ENCODE data around the gene TMBIM1.

The TMBIM1 gene

DNA sequence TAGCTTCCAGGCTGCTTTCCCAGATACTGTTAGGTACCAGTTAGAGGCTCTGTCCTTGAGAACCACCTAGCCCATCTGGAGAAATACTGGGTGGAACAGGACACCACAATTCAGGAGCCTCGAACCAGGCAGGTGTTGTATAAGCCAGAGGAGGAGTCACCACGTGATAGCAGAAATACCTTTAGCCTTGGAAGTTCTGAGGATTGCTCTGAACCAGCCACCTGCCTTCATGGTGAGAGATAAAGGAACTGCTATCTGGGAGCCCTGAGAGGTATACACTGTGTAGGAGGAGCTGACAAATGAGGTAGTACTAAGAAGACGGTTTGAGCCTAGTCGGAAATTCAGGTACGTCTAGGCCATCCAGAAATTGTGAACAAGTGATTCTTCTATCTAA lies 39.1 kb downstream of the TMBIM1 start:
- DNase-seq = no peak

DNA sequence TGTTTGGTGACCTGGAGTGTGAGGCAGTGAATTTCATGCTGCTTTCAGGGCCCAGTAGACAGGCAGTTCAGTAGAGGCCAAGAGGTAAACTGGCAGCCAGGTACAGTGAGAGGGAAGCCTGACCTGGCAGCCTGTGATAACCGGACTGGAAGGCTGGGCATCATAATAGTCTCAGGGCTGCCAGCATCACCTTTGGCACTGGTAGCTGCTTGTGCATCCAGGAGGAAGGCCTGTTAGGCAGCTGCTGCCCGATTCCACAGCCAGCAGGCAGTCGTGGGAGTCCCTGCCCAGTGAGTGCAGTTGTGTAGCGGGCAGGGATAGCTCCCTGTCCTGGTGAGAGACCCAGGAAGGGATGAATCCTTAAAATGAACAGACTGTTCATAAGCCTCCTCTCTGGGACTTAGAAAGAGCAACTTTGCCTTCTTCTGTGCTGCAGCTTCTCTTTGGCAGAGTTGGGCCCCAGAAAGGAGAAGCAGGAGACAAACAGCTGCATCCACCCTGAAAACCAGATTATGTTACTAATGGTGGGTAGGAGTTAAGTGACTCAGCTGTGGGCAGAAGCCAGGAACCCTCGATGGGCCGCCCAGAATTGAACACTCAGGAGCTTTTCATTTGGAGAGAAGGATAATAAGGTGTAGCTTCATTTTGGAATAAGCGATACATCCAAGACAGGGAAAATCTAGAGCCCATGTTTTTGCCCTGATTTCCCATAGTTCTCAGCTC lies 39.6 kb downstream of the TMBIM1 start:
- no peak for DNase-seq

DNA sequence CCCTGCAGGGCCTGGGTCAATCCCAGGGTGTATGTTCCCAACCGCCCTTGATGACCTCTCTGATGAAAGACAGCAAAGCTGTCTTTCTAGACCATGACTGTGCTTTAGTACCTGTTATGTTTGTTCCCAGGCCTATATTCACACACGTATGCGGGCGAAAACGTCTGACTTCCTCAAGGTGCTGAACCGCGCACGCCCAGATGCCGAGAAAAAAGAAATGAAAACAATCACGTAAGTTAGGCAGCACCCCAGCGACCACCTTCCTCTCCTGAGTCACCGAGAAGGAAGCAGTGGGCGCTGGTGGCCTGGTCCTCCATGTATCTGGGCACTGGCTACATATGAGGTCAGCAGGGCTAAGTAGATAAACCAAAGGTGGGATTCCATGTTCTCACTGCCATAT lies 42.6 kb downstream of the TMBIM1 start:
- no peak for DNase-seq

DNA sequence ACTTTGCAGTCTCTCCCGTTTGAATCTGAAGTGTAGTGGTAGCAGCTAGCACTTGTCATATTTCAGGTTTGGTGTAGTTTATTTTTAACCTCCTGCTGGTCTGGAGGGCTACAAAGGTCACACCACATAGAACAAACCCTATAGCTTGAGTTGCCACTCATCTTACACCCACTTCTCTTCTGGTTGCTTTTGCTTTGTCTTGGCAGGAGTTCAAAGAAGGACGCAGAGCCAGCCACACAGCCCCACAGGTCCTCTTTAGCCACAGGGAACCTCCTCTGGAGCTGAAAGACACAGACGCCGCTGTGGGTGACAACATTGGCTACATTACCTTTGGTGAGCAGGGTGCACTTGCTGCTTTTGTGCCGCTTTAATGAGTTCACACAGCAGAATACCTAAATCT lies 47.1 kb downstream of the TMBIM1 start:
- no peak for DNase-seq

DNA sequence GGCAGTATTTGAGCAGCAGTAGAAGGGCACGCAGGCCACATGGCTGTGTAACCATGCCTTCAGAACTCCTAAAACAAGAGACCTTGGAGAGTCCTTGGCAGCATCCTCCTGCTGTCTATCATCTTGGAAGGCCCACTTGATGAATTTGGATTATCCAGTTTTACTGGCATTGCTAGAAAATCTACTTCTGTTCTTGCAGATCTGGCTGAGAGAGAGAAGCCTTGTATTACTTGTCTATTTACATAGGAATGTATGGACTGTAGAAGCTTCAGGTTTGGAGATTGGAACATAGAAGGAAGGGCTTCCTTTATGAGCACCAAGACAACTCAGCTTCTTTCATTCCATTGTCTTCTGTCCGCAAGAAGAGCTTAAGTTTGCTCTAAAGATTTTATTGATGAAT lies 47.6 kb downstream of the TMBIM1 start:
- DNase-seq = no peak

DNA sequence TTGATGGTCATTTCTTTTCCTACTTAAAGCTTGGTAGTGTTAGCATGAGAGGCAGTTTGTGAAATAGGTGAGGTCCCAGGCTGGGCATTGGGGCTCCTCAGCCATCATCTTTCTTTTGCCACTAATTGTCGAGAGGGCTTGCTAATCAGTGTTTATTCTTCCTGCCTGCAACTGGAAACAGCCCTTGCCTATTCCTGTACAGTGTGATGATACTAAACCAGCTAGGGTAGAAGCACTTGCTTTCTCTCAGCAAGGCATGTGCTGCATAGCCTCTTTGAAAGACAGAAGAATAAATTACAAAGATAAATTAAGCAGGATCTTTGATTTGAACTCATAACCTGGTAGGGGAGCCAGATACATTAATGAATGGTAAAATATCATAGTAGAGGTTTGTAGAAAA lies 48.1 kb downstream of the TMBIM1 start:
- no peak for DNase-seq

DNA sequence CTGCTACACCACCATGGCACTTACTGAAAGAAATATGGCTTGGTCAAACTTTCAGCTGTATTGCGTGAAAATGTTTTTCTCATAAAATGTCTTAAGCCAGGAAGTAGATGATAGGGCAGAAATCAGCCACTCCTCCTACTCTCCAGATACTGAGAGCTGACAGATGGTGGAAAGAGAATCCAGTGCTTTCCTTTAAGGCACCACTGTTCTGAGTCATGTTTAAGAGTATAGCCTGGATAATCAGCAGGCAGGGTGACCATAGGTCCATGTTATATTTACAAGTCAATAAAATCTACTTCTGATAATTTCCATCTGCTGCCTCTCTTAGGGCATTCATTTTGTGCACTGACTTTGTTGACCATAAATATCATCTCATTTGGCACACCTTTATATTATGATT lies 53.4 kb downstream of the TMBIM1 start:
- DNase-seq = no peak

DNA sequence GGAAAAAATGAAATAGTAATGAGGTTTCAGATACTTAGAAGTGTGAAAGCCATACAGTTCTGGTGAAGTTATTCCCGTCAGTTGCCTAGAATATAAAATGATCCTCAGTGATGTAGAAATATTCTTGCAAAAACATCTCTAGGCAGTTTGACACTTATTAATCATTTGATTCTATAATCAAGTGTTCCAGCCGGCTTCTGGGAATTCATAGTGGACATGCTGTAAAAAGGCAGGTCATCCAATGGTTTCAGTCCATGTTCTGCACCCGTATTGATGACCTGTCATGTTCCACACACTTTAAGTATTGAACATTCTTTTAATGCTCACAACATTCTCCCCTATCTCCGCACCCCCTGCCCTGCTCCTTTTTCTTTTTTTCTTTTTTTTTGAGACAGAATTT lies 55.5 kb downstream of the TMBIM1 start:
- DNase-seq = no peak

DNA sequence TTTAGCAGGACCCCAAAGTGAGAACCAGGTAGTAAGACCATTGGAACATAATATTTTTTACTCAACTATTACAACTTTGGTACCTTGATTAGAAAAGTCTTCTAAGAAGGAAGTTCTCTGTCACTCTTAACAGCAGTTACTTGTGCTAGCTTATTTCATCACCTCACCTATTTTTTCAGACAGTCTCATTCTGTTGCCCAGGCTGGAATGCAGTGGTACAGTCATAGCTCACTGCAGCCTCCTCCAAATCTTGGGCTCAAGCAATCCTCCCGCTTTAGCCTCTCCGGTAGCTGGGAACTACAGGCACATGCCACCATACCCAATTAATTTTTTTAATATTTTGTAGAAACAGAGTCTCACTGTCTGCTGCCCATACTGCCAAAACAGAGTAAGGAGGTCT lies 57.3 kb downstream of the TMBIM1 start:
- no peak for DNase-seq

DNA sequence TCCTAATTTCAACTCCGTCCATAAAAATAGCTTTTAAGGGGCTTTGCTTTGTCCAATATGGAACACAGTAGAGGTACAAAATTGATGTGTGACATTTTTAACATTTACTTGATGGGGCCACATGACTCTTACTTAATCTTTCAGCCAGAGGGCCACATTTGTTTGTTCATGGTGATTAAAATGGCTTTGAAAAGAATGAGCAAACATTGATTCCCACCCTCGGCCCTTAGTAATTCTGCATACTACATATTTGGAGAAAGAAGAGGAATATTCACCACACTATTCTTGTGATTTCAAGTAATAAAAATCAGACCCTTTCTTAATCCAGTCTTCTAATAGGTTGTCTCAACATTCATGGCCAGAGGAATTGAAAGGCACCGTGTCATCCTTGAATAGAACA lies 57.8 kb downstream of the TMBIM1 start:
- DNase-seq = no peak

DNA sequence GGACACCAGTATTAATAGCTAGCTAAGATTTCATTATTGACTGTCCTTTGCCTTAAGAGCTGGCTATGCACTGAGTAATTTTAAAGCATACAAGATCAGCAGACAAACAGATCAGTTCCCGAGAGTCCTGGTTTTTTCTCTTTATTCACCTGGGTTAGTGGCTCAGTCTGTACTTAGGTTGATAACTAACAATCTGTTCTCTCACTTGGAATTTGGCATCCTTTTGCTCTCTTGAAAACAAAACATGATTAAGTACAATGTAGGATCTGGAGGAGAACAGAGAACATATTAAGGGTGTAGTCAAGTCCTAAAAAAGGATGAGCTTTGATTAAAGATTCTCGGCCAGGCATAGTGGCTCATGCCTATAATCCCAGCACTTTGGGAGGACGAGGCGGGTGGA lies 58.8 kb downstream of the TMBIM1 start:
- DNase-seq = no peak

DNA sequence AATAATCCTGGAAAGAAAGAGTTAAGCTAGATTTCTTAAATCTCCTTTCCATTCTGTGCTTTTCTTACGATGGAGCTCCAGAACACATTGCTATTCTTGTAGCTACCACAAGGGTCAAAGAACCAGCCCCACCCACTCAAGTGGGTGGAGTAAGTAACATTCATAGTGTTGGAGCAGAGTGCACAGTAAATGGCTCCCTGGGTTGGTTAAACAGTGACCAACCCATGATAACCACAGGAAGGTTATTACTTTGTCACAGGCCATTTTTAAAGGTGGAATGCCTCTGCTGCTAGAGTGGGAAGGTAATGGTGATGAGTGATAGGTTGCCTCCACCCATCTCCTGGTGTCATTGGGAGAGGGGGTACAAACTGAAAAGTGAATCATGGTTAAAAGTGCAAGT lies 61.4 kb downstream of the TMBIM1 start:
- peak in 1 of 5 donors; percentile 72 for DNase-seq

DNA sequence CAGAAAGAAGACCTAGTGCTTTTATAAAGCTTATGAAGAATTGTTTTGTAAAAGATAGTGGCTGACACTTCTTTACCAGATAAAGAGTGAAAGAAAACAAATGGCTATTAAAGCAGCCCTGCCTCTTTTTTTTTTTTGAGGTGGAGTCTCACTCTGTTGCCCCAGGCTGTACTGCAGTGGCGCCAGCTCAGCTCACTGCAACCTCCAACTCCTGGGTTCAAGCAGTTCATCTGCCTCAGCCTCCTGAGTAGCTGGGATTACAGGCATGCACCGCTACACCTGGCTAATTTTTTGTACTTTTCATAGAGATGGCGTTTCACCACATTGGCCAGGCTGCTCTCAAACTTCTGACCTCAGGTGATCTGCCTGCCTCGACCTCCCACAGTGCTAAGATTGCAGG lies 62.5 kb downstream of the TMBIM1 start:
- DNase-seq = peak in 1 of 5 donors; percentile 68

DNA sequence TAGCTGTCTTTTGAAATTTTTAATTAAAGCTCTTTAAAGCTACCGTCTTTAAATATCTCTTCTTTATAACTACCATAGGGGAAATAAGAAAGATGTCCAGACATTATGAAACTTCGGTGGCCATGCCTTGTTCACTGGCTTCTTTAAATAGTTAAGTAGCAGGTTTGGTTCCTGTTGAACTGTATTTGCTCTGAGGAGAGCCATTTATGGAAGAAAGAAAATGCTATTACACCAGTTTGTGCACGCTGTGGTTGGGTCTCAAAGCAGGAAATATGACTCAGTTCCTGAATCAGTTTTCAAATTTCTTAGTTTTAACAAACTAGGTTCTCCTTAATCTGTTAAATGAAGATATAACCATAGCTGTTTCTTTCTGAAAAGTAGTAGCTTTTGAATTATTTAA lies 63.1 kb downstream of the TMBIM1 start:
- DNase-seq = peak in 2 of 5 donors; percentile 22 to 88

DNA sequence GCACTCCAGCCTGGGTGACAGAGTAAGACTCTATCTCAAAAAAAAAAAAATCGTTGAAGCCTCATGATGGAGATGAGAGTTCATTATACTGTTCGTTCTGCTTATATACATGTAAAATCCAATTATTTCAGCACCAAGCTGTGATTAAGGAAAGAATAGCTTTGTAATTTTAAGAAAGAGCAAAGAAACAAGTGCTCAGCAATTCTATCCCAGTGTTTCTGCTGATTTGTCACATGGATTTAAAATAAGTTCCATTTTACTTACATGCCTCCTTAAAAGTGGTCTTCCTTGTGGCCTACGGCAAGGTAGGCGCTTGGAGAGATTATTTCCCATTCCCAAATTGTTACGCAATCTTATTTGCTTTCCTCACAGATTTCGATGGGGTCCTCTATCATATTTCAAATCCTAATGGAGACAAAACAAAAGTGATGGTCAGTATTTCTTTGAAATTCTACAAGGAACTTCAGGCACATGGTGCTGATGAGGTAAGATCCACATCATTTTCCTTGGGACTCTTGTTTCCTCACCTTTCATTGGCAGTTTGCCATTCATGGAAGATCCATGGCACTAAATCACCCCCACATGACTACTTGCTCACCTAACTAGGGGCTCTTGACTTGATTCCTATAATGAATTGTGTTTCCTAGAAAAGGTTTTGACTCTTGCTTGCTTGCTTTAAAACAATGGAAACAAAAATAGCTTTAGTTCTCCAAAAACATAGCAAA lies 63.8 kb downstream of the TMBIM1 start:
- no peak for DNase-seq

DNA sequence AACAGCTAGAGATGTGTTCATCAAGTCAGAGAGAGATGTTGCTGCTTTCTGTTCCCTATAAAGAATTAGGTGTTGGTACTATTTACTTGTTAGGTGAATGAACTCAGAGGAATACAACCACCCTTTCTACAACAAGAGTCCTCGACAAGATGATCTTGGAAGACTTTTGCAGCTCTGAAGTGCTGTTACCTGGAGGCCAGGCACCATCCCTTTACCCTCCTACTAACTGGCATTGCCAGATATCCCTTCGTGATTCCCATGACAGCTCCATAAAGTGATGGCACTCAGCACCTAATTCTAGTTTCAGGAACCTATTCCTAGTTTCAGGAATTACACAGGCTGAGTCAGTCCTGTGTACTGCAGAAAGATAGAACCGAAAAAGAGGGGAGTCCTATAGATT lies 65.4 kb downstream of the TMBIM1 start:
- DNase-seq = no peak
